ENCODE measurements around the gene FBN2. TPM values are rescaled to one million over a fixed set of nuclear protein-coding genes. Genes with fewer than 3 reads are reported as not detected.
A peak's percentile ranks its signal among the peaks of the same experiment; 100 is the strongest.
"Not testable (repeated sequence)": the region's sequence is repeated elsewhere in the genome, so short reads cannot be mapped to it uniquely, and the experiment has no call there.

The FBN2 gene
- total and polyA plus RNA-seq, 2 donors (not counting 1 experiment from before 2014, with no cell fraction given): 43.1 to 80.1 TPM

GRCh38 chr5:128328446-128328845 is 209.6 kb downstream of the FBN2 start:
- no peaks in the 10 kb centered on the region for H3K27me3 ChIP-seq (ENCODE audit: control insufficient read depth, insufficient read depth, low read length)
- no peak overlapping the region for H3K4me2 ChIP-seq (ENCODE audit: extremely low read depth, insufficient read depth, low read length)
- no peak overlapping the region for H3K27ac ChIP-seq (ENCODE audit: insufficient read depth, low read length)
- H3K4me3 ChIP-seq (replicated peaks in 1 of 4; ENCODE audit: control extremely low read depth in 1 of 4, insufficient read depth in 1 of 4, low read depth in 3 of 4, low read length in 4 of 4): no peak overlapping the region
- no peaks in the 10 kb centered on the region for H4K20me1 ChIP-seq (ENCODE audit: control insufficient read depth, extremely low read depth, insufficient read depth, low read length)
- H3K9ac ChIP-seq (ENCODE audit: insufficient read depth, low read length): no peak overlapping the region
- H3K9me3 ChIP-seq (ENCODE audit: control insufficient read depth, insufficient read depth, low read depth, low read length): no peaks in the 10 kb centered on the region
- no peaks in the 10 kb centered on the region for H3K79me2 ChIP-seq (ENCODE audit: control insufficient read depth, insufficient read depth, low read length)
- H3K4me1 ChIP-seq (ENCODE audit: control insufficient read depth, extremely low read depth, insufficient read depth, low read length): no peaks in the 10 kb centered on the region
- H2AFZ ChIP-seq (ENCODE audit: low read length): no peak overlapping the region
- TF ChIP-seq CTCF (conservative IDR thresholded peaks at IDR 0.05 in 1 of 2, IDR thresholded peaks at IDR 0.05 in 1 of 2; ENCODE audit: low read depth in 1 of 2, low read length in 2 of 2) (no peak), EZH2 (IDR thresholded peaks at IDR 0.05; ENCODE audit: low read length, missing control alignments) (no peak)
- no peaks in the 10 kb centered on the region for H3K36me3 ChIP-seq (ENCODE audit: control insufficient read depth, insufficient read depth, low read length)
- DNase-seq (ENCODE audit: low read depth in 2 of 2): peak in 1 of 2 donors; percentile 63

GRCh38 chr5:128328007-128328406 is 210.0 kb downstream of the FBN2 start:
- Histone ChIP-seq H3K27ac (ENCODE audit: insufficient read depth, low read length) (no peak overlapping the region), H3K4me2 (ENCODE audit: extremely low read depth, insufficient read depth, low read length) (no peak overlapping the region)
- TF ChIP-seq CTCF (conservative IDR thresholded peaks at IDR 0.05 in 1 of 2, IDR thresholded peaks at IDR 0.05 in 1 of 2; ENCODE audit: low read depth in 1 of 2, low read length in 2 of 2) (no peak), EZH2 (IDR thresholded peaks at IDR 0.05; ENCODE audit: low read length, missing control alignments) (no peak)

GRCh38 chr5:128321418-128321817 is 216.6 kb downstream of the FBN2 start:
- not testable (repeated sequence) for H3K27ac ChIP-seq (ENCODE audit: insufficient read depth, low read length); H3K4me3 ChIP-seq (replicated peaks in 1 of 4; ENCODE audit: control extremely low read depth in 1 of 4, insufficient read depth in 1 of 4, low read depth in 3 of 4, low read length in 4 of 4); H4K20me1 ChIP-seq (ENCODE audit: control insufficient read depth, extremely low read depth, insufficient read depth, low read length); H3K79me2 ChIP-seq (ENCODE audit: control insufficient read depth, insufficient read depth, low read length); H3K4me1 ChIP-seq (ENCODE audit: control insufficient read depth, extremely low read depth, insufficient read depth, low read length); H3K9ac ChIP-seq (ENCODE audit: insufficient read depth, low read length); H3K9me3 ChIP-seq (ENCODE audit: control insufficient read depth, insufficient read depth, low read depth, low read length); H2AFZ ChIP-seq (ENCODE audit: low read length); H3K4me2 ChIP-seq (ENCODE audit: extremely low read depth, insufficient read depth, low read length); H3K27me3 ChIP-seq (ENCODE audit: control insufficient read depth, insufficient read depth, low read length); H3K36me3 ChIP-seq (ENCODE audit: control insufficient read depth, insufficient read depth, low read length); DNase-seq (ENCODE audit: low read depth in 2 of 2)

More at GRCh38 chr5:128328007-128328406, 210.0 kb downstream of the FBN2 start:
- Histone ChIP-seq H3K27me3 (ENCODE audit: control insufficient read depth, insufficient read depth, low read length) (no peaks in the 10 kb centered on the region), H3K9me3 (ENCODE audit: control insufficient read depth, insufficient read depth, low read depth, low read length) (no peaks in the 10 kb centered on the region), H3K4me1 (ENCODE audit: control insufficient read depth, extremely low read depth, insufficient read depth, low read length) (no peaks in the 10 kb centered on the region), H3K36me3 (ENCODE audit: control insufficient read depth, insufficient read depth, low read length) (no peaks in the 10 kb centered on the region), H3K79me2 (ENCODE audit: control insufficient read depth, insufficient read depth, low read length) (no peaks in the 10 kb centered on the region), H4K20me1 (ENCODE audit: control insufficient read depth, extremely low read depth, insufficient read depth, low read length) (no peaks in the 10 kb centered on the region), H2AFZ (ENCODE audit: low read length) (no peak overlapping the region), H3K9ac (ENCODE audit: insufficient read depth, low read length) (no peak overlapping the region), H3K4me3 (replicated peaks in 1 of 4; ENCODE audit: control extremely low read depth in 1 of 4, insufficient read depth in 1 of 4, low read depth in 3 of 4, low read length in 4 of 4) (no peak overlapping the region)
- peak in 1 of 2 donors; percentile 10 for DNase-seq (ENCODE audit: low read depth in 2 of 2)

Measured in fibroblast of lung (primary cell).